Panc1 (cell line): ENCODE measurements around the gene FRMD4A.

Source experiments
- POLR2AphosphoS5 ChIP-seq: IDR thresholded peaks from 2 replicates; pipeline ENCODE4 v1.6.1; 2012; ENCODE audit warnings: mild to moderate bottlenecking, low read depth, low read length, moderate library complexity
- SIN3A ChIP-seq: IDR thresholded peaks from 2 replicates; pipeline ENCODE4 v1.6.1; 2012; ENCODE audit warnings: low read depth, mild to moderate bottlenecking, low read length, moderate library complexity, borderline replicate concordance; ENCODE audit not compliant: insufficient read depth
- TF ChIP-seq, protein P1 (sequence below): fragments of 450-650 bp; IDR thresholded peaks from 2 replicates; pipeline ENCODE4 v1.5.1; 2017; ENCODE audit warnings: mild to moderate bottlenecking

DNA sequence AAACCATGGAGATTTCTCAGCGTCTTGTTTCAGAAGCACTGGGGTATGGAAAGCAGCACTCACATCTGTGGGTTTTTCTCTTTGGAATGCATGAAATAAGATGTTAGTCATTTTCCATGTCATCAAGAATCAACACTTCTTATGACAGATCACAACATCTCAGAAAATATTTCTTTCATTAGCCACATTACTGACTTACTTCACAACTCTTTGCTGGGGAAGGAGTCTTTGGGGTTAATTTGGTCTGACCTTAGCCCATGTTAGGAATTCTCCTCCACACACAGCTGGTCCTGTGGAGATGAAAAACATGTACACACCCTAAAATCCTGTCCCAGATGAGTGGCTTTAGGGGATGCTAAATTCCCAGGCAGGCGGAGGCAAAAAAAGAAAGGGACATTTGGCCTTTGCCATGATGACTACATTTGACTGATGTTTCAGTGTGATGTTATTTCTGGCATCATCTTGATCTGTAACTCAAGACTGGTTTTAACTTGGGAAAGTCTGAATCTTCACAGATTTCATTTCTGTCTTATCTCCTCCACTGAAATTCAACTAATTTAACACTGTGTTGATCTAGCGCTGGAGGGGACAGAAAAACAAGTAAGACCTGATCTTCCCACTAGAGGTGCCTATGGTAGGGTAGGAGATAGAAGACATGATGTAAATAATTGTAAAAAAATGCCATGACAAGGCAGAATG is 380.7 kb downstream of the FRMD4A start:
- TF ChIP-seq, protein P1, sequence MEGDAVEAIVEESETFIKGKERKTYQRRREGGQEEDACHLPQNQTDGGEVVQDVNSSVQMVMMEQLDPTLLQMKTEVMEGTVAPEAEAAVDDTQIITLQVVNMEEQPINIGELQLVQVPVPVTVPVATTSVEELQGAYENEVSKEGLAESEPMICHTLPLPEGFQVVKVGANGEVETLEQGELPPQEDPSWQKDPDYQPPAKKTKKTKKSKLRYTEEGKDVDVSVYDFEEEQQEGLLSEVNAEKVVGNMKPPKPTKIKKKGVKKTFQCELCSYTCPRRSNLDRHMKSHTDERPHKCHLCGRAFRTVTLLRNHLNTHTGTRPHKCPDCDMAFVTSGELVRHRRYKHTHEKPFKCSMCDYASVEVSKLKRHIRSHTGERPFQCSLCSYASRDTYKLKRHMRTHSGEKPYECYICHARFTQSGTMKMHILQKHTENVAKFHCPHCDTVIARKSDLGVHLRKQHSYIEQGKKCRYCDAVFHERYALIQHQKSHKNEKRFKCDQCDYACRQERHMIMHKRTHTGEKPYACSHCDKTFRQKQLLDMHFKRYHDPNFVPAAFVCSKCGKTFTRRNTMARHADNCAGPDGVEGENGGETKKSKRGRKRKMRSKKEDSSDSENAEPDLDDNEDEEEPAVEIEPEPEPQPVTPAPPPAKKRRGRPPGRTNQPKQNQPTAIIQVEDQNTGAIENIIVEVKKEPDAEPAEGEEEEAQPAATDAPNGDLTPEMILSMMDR, result no peak
- TF ChIP-seq SIN3A, result no peak
- TF ChIP-seq POLR2AphosphoS5, result no peak
